ENCODE data around the gene CST7.

The CST7 gene

GRCh38 chr20:24936526-24937407 lies 12.3 kb upstream of the CST7 start:
- no peak for TF ChIP-seq CTCF (IDR thresholded peaks at IDR 0.05; ENCODE audit: insufficient read depth, low read length, poor library complexity, severe bottlenecking)
- H3K36me3 ChIP-seq (ENCODE audit: control insufficient read depth, insufficient read depth, low read length), result no peaks in the 10 kb centered on the region
- no peaks in the 10 kb centered on the region for H3K27me3 ChIP-seq (replicated peaks; ENCODE audit: control insufficient read depth, insufficient read depth, low read length)
- no peak for DNase-seq (ENCODE audit: extremely low read depth, insufficient read length)
- no peak overlapping the region for H3K4me3 ChIP-seq (replicated peaks; ENCODE audit: low read depth, low read length)

GRCh38 chr20:24937579-24937978 lies 11.5 kb upstream of the CST7 start:
- no peaks in the 10 kb centered on the region for H3K27me3 ChIP-seq (replicated peaks; ENCODE audit: control insufficient read depth, insufficient read depth, low read length)
- no peak for DNase-seq (ENCODE audit: extremely low read depth, insufficient read length)

GRCh38 chr20:24938498-24938897 lies 10.6 kb upstream of the CST7 start:
- no peaks in the 10 kb centered on the region for H3K27me3 ChIP-seq (replicated peaks; ENCODE audit: control insufficient read depth, insufficient read depth, low read length)
- TF ChIP-seq CTCF (IDR thresholded peaks at IDR 0.05; ENCODE audit: insufficient read depth, low read length, poor library complexity, severe bottlenecking), result no peak
- H3K4me3 ChIP-seq (replicated peaks; ENCODE audit: low read depth, low read length), result no peak overlapping the region
- no peaks in the 10 kb centered on the region for H3K36me3 ChIP-seq (ENCODE audit: control insufficient read depth, insufficient read depth, low read length)
- DNase-seq (ENCODE audit: extremely low read depth, insufficient read length), result no peak

More at GRCh38 chr20:24937579-24937978, 11.5 kb upstream of the CST7 start:
- H3K36me3 ChIP-seq (ENCODE audit: control insufficient read depth, insufficient read depth, low read length), result no peaks in the 10 kb centered on the region
- H3K4me3 ChIP-seq (replicated peaks; ENCODE audit: low read depth, low read length), result no peak overlapping the region
- TF ChIP-seq CTCF (IDR thresholded peaks at IDR 0.05; ENCODE audit: insufficient read depth, low read length, poor library complexity, severe bottlenecking), result no peak

- Histone ChIP-seq H3K36me3 (ENCODE audit: control insufficient read depth, insufficient read depth, low read length) (no peaks in the 10 kb centered on the region), H3K27me3 (replicated peaks; ENCODE audit: control insufficient read depth, insufficient read depth, low read length) (no peaks in the 10 kb centered on the region), H3K4me3 (replicated peaks; ENCODE audit: low read depth, low read length) (no peak overlapping the region)
- no peak for TF ChIP-seq CTCF (IDR thresholded peaks at IDR 0.05; ENCODE audit: insufficient read depth, low read length, poor library complexity, severe bottlenecking)
- no peak for DNase-seq (ENCODE audit: extremely low read depth, insufficient read length)
These were observed 10.0 kb upstream of the CST7 start for GRCh38 chr20:24939036-24939435.

GRCh38 chr20:24942679-24943078 lies 6.4 kb upstream of the CST7 start:
- no peak for TF ChIP-seq CTCF (IDR thresholded peaks at IDR 0.05; ENCODE audit: insufficient read depth, low read length, poor library complexity, severe bottlenecking)

More at GRCh38 chr20:24942679-24943078, 6.4 kb upstream of the CST7 start:
- H3K4me3 ChIP-seq (replicated peaks; ENCODE audit: low read depth, low read length), result no peak overlapping the region
- DNase-seq (ENCODE audit: extremely low read depth, insufficient read length), result no peak
- no peaks in the 10 kb centered on the region for H3K27me3 ChIP-seq (replicated peaks; ENCODE audit: control insufficient read depth, insufficient read depth, low read length)
- H3K36me3 ChIP-seq (ENCODE audit: control insufficient read depth, insufficient read depth, low read length), result no peaks in the 10 kb centered on the region
